HG03066 (cell line): ENCODE data around the gene ST3GAL2.
"Not testable (repeated sequence)": the region's sequence is repeated elsewhere in the genome, so short reads cannot be mapped to it uniquely, and the experiment has no call there.

Source experiments
- ATAC-seq: cut with Tn5 transposase; IDR thresholded peaks from one replicate; pipeline ENCODE4 v1.9.1; 2021; ENCODE audit warnings: low read depth; ENCODE audit not compliant: unreplicated experiment

The ST3GAL2 gene

DNA sequence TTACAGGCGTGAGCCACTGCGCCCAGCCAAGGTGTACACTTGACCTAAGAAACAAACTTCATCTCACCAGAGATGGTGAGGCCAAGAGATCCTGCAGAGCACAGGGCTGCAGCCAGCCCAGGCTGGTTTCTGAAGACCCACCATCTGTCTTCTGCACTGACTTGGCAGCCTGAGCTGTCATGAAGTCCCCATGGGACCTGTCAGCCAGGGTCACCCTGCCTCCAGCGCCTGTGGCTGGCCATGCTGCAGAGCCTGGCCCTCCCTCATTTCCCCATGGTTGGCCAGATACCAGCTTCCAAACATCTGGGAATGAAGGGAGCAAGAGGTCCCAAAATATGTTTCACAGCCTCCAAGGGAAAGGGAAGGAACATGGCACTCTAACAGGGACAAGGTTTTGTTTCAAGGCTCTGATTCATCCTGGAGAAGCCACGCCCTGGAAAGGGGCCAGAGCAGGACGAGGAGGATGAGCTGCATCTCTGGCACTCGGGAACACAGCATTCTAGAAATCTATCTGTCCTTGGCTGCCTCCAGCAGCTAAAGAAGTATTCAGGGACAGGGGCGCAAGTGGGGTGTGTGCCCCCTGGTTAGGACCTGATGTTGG lies 46.9 kb downstream of the ST3GAL2 start:
- ATAC-seq = no peak

GRCh38 chr16:70391446-70391845 lies 47.5 kb downstream of the ST3GAL2 start:
- ATAC-seq = no peak

DNA sequence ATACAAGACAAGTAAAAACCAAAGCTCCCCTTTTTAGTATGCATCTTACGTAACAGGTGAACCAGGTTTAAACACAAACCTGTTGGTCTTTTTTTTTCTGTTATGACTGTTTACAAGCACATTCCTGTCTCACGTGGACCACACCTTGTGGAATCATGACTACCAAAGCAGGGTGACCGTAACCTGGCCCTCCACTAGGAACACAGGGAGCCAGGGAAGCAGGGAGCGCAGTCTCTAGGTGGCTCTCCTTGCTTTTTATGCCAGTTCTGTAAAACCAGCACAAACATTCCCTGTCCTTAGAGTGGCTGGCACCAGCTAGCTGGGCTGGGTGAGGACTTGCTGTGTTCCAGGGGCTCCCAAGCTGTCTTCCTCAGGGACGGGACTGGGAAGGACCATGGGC lies 48.1 kb downstream of the ST3GAL2 start:
- ATAC-seq = no peak

- no peak for ATAC-seq
These were observed 50.8 kb downstream of the ST3GAL2 start for GRCh38 chr16:70388006-70388680.

DNA sequence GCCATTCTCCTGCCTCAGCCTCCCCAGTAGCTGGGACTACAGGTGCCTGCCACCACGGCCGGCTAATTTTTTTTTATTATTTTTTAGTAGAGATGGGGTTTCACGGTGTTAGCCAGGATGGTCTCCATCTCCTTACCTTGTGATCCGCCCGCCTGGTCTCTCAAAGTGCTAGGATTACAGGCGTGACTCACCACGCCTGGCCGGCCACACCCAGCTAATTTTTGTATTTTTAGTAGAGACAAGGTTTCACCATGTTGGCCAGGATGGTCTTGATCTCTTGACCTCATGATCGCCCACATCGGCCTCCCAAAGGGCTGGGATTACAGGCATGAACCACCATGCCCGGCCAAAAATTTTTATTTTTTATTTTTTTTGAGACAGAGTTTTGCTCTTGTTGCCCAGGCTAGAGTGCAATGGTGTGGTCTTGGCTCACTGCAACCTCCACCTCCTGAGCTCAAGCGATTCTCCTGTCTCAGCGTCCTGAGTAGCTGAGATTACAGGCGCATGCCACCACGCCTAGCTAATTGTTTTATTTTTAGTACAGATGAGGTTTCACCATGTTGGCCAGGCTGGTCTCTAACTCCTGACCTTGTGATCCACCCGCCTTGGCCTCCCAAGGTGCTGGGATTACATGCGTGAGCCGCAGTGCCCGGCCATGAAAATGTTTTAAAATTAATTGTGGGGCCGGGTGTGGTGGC lies 52.5 kb downstream of the ST3GAL2 start:
- ATAC-seq = not testable (repeated sequence)

- ATAC-seq = no peak
These were observed 55.4 kb downstream of the ST3GAL2 start for GRCh38 chr16:70383421-70383960.

DNA sequence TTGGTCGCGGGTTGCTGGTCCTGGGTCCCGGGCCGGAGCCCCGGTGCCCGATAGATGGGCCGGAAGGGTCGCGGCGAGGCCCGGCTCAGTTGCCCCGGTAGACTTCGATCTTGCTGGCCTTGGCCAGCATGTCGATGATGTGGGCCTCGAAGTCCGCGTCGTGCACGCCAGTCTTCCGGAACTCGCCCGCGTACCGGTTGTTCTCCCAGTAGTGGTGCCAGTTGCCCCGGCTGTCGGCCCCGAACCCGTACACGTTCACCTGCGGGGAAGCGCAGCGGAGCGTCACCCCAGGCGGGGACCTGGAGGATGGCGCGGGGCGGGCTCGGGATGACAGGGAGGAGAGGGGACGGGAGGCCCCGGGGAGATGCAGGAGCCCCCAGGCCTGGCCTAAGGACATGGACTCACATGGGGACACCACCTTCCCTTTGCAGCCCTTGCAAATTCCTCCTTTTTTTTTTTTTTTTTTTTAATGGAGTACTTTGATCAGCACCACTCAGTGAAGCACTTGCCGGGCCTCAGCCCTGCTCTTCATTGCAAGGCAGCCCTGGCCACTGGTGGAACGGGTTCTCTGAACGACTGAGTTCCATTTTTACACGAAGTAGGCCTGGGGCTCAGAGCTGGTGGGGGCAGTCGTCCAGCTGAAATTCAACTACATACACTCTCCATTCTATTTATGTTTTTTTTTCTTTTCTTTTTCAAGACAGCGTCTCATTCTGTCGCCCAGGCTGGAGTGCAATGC lies 57.1 kb downstream of the ST3GAL2 start:
- peak; percentile 0 for ATAC-seq

DNA sequence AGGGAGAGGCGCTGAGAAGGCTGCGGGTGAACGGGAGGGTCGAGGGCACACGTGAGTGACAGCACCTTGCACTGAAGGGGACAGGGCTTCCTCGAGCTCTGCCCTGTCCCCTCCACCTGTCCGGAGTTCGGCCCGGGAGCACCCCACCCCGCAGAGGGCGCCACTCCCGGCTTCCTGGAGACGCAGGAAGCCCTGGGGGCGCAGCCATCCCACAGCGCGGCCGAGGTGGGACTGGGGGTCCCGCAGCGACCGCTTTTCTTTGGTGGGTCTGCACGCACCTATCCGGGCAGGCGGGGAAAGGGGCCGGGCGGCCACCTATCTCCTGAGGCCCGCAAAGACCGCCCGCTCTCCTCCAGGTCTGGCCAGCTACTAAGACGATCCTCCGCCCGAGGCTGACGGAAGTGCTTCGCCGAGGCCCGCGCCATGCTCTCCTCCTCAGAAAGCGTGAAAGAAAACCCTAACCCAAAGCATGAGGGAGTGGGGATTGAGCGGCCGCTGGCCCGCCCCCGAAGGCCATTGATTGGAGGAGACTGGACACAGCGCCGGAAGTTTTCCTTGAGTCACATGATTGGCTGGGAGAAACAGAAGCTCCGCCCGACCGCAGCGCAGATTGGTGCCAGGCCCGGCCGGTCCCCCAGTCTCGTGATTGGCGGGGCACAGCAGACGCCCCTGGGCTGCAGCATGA lies 57.8 kb downstream of the ST3GAL2 start:
- ATAC-seq = peak; percentile 86

DNA sequence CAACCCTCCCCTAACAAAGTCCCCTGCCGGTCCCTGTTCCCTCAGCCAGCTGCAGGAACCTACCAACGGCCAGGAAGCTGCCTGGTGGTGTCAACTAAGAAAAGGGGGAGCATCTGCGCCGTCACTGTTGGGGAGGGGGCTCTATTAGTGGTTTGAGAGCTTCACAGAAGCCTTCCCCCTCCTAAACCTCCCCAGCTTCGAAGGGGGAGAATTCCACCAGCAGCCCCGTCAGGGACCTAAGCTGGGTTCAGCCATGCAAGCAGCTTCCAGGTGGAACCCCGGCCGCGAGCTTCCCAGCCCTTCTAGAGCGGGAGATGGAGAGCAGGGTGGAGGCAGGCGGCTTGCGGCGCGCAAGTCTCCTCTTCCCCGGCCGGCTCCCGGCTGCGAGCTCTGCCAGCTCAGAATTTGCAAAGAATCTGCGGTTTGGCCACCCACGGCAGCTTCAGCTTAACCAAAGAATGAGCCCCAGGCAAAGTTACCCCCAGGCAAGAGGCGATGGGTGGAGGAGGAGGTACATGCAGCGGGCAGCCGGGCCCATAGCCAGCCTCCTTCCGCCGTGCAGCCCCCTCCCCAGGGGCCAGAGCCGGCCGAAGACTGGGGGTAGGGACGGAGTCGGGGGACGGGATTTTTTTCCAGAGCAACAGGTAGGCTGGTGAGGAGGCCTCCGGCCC lies 58.5 kb downstream of the ST3GAL2 start:
- ATAC-seq = peak; percentile 9

DNA sequence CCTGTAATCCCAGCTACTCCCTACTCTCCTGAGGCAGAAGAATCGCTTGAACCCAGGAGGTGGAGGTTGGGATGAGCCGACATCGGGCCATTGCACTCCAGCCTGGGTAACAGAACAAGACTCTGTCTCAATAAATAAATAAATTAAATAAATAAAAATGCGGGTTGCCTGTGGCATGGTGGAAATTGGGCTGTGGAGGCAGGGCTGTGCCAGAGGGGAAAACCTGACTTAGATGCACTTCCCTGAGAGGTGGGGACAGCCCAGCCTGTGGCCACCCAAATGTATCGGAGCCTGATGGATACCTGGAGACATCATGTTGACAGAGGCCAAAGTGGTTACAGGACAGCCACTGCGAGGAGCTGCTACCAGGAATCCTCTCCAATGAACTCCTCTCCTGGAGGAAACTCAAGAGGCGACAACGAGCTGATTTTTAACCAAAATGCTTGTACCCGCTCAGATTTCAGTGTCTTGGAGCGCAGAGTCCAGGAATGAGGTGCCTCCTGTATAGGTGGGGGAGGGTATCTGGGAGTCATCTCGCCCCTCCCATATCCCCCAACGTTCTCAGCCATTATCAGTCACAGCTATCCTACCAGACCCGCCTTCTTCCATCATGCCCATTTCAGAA lies 59.9 kb downstream of the ST3GAL2 start:
- ATAC-seq = no peak

GRCh38 chr16:70377782-70378181 lies 61.1 kb downstream of the ST3GAL2 start:
- ATAC-seq = no peak

DNA sequence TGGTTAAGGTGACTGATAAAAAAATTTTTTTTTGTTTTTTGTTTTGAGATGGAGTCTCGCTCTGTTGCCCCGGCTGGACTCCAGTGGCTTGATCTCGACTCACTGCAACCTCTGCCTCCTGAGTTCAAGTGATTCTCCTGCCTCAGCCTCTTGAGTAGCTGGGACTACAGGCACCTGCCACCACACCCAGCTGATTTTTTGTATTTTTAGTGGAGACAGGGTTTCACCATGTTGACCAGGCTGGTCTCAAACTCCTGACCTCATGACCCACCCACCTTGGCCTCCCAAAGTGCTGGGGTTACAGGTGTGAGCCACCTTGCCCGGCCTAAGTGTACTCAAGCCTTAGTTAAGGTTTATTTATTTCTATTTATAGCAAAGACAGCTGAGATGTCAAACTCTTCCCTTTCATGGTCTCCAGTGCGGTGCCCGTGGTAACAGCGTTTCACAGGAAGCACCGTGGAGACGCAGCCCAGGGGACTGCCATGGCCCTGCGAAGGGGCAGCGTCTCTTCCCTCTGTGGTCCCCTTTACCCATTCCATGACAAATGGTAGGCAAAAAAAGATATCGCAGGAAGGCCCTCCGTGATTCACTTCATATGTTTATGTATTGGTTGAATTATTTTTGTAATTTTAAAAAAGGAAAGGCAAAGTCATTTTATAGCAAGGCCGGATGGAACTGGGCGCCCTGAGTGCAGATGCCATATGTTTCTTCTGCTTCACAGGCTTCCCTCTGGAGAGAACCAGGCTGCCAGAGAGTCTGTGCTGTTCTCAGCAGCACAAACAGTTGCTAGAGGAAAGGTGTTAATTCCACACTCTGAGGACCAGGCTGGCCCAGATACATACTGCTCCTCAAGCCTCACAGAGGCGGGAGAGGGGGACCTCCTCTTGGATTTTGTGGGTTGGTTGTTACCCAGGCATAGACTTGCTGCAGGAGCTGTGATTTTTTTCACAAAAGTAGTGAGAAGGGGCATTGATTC lies 63.0 kb downstream of the ST3GAL2 start:
- no peak for ATAC-seq

GRCh38 chr16:70374213-70374612 lies 64.7 kb downstream of the ST3GAL2 start:
- ATAC-seq = no peak

- no peak for ATAC-seq
These were observed 65.8 kb downstream of the ST3GAL2 start for GRCh38 chr16:70372921-70373728.

- ATAC-seq = no peak
These were observed 68.0 kb downstream of the ST3GAL2 start for GRCh38 chr16:70370924-70371323.

GRCh38 chr16:70370145-70370544 lies 68.8 kb downstream of the ST3GAL2 start:
- ATAC-seq = not testable (repeated sequence)

GRCh38 chr16:70364399-70364798 lies 74.5 kb downstream of the ST3GAL2 start:
- no peak for ATAC-seq
